Activated T-cell treated with anti-CD3 and anti-CD28 coated beads, Interleukin-2, amount 50 U/mL, for 48 hours (primary cell): ENCODE measurements around the gene OPA1.

ENCODE experiments used
- DNase-seq, 2 experiments: peaks; one replicate each; pipeline ENCODE4 v3.0.0-alpha.2; 2020

The OPA1 gene

GRCh38 chr3:193710286-193711165 is 117.5 kb downstream of the OPA1 start:
- DNase-seq = no peak

DNA sequence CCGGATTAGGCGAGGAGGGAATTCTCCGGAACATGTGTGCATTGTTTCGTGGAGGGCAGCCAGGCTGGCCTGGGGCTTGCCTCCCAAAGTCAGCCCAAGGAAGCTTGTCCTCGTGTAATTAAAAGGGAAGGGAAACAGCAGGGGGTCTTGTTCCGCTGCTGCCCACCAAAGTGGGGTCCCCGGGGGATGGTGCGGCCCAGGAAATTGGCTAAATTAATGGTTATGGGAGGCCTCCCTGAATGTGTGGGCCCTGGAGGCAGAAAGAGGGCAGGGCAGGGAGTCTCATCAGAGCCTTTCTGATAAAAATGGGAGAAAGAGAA is 118.1 kb downstream of the OPA1 start:
- no peak for DNase-seq

GRCh38 chr3:193711523-193711963 is 118.5 kb downstream of the OPA1 start:
- no peak for DNase-seq

- no peak for DNase-seq
These were observed 119.1 kb downstream of the OPA1 start for GRCh38 chr3:193711964-193712598.

DNA sequence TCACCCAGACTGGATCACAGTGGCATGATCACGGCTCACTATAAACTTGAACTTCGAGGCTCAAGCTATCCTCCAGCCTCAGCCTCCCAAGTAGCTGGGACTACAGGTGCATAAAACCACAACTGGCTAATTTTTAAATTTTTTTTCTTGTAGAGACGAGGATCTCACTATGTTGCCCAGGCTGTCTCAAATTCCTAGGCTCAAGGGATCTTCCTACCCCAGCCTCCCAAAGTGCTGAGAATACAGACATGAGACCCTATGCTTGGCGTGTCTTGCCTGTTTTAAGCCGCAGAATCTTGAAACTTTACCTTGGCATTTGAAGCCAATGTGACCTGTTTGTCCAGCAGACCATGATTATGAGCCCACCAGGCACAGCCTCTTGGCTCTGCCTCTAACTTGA is 119.9 kb downstream of the OPA1 start:
- DNase-seq = no peak

DNA sequence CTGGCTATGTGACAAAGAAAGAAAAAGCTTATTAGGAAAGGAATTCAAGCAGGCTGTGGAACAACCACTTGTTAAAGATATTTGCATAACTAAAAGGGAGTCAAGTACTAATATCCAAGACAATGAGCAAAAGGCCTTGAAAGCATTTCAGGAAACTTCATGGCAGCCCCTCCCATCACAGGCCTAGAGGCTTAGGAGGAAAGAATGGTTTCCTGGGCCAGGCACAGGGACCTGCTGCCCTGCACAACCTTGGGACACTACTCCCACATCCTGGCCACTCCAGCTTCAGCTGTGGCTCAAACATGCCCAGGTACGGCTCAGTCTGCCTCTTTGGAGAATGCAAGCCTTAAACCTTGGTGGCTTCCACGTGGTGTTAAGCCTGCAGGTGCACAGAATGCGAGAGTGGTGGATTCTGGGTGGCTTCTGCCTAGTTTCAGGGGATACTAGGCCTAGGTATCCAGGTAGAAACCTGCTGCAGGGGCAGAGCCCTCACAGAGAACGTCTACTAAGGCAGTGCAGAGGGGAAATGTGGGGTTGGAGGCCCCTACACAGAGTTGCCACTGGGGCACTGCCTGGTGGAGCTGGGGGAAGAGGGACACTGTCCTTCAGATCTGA is 121.6 kb downstream of the OPA1 start:
- DNase-seq = no peak

GRCh38 chr3:193716150-193716549 is 123.1 kb downstream of the OPA1 start:
- DNase-seq = no peak

- no peak for DNase-seq
These were observed 126.7 kb downstream of the OPA1 start for GRCh38 chr3:193719735-193720134.

DNA sequence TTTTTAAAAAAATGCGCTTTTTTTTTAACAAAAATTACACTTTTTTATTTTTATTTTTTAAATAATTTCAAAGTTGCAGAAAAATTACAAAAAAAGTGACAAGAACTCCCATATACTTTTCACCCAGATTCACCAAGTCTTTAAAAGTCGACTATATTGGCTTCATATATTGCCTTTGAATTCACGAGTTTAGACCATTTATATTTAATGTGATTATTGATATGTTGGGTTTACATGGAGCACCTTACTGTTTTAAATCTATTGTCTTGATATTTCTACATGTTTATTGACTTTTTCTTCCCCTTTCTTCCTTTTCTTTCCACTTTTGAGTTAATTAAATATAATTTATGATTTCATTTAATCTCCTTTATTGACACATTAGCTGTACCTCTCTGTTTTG is 127.2 kb downstream of the OPA1 start:
- DNase-seq = no peak

DNA sequence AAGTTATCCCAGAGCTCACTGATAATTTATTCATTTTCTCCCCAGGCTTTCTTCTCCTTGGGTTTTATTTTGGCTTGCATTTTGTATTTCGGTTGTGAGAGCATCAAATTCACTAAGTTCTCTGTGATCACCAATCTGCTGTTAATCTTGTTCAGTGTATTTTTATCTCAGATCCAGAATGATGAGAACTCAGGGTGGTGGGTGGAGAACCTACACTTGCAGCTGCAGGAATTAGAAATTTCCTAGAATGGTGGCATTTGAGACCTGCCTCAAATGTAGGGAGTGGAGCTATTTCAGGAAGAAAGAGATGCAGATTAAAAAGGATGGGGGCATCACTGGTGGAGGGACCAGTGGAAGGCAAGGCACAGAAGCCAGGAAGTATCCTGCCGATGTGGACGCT is 129.6 kb downstream of the OPA1 start:
- no peak for DNase-seq

DNA sequence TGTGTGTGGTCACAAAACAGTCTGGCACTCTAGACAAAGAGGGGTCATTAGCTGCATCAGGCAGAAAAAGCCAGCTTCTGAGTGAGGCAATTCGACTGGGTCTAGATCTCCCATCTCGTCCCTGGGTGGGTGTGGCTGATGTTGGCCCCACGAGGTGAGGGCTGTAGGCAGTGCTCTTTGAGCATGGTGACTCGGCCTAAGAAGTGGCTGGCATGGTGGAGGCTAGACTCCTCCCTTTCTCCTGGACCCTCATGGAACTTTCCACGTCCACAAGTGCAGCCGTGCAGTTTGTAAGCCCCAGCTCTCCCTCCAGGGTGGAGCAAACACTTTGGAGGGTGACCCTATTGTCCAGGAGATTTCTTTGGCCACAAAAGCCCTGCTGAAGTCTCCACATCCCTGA is 134.1 kb downstream of the OPA1 start:
- DNase-seq = no peak

DNA sequence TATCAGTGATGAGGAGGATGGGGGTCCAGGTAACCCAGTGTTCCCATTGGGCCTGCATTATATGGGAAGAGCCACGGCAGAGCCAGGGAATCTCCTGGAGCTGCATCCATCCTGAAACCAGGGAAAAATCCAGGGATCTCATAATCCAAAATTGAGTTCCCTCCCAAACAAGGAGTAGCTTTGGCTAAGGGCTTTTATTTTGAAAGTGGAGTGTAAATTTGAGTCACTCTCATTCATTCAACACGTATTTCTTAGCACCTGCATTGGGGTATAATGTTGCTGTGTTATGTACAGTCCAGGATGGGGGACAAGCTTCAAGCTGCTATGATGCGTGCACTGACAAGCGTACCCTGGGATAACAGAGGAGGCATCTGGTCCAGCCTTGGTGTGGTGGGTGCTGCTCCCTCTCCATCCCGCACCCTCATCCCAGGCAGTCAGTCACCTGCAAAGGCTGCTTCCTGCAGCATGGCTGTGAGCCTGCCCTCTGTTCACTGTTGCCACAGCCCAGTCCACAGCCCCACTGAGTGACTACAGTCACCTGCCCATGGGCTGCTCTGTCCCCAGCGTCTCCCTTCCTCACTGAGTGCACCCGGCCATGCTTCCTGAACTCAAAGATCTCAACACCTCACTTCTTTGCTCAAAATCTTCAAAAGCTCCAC is 135.6 kb downstream of the OPA1 start:
- DNase-seq = no peak

GRCh38 chr3:193729088-193729465 is 136.1 kb downstream of the OPA1 start:
- DNase-seq = no peak

DNA sequence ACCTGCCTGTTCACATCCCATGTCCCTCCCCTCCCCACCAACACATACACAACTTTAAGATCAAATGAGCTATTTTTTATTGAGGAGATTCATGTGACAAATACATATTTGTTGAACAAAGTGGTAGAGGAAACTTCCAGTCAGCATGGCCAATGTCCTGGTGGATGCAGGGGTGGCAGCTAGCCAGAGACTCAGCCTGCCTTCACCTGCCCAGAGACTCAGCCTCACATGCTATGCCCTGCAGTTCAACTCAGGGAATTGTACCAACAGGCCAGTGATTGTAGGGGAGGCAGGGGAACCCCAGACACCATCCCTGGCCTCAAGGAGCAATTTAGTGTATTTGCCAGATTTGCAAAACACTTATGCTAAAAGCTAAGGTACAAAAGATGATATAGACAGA is 136.6 kb downstream of the OPA1 start:
- no peak for DNase-seq

DNA sequence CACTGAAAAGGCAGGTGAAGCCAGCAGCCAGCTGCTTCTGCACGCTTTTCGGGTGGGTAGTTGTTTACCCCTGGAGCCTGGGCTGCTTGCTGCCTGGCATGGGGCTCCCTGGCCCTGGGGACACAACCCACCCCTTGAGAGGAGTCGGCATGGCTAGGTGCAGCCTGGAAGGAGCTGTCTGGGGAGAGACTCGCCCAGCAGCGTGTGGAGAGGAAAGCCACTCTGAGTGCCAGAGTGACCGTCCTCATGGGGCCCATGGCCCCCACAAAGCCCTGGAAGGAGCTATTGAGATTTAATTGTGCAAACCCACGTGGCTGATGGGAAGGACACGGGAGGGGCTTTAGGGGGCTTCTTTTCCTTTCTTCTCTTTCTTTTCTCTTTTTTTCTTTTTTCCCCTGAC is 137.5 kb downstream of the OPA1 start:
- DNase-seq = no peak

DNA sequence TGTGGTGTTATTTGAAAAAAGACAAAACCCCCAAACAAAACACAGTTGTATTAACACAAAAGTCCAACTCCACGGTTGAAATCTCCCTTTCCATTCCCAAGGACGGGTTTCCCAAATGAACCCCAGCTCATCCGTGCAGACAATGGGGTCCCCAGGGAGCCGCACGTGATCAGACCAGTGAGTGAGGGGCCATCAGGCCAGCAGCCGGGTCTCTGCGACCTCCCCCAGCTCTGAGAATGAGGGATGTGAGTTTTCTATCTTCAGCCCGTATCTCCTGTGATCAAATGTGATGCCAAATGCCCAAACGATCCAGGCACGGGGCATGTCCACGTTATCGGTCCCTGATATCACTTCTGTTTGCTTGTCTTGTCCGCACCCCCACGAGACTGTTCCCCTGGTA is 138.0 kb downstream of the OPA1 start:
- no peak for DNase-seq

GRCh38 chr3:193731656-193732055 is 138.6 kb downstream of the OPA1 start:
- DNase-seq = no peak

DNA sequence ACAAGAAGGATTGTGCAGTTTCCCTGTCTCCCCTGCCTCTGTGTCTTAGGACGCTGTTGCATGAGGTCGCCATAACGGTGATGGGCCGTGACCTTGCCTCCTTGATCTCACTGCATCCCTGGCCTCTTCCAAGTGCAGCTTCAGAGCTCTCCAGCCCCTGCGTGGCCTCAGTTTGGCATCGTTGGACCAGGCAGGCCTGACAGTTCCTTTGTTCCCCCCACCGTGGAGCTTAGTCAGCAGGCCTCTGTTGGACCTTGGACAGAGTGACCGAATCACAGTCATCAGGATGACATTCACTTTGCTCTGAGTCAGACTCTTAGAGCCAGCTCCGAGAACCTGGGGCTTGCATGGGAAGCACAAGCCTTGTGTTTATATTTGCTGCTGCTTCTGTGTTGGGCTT is 139.4 kb downstream of the OPA1 start:
- DNase-seq = no peak

DNA sequence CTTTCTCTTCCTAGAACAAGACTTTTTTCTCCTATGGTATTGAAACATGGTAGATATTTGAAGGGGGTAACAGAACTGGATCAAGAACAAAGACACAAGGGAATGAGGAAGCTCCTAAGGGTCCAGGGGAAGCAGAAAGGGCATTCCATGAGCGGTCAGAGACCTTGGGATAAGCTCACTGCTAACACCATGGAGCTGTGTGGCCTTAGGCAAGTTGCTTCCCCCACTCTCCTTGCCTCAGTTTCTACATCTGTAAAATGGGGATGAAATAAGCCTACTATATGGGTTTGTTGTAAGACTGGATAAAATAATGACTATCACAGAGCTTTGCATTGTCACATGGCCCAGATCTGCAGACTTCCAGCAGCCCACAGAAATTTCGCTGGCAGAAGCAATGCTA is 139.8 kb downstream of the OPA1 start:
- no peak for DNase-seq

GRCh38 chr3:193734737-193735366 is 141.8 kb downstream of the OPA1 start:
- DNase-seq = no peak

DNA sequence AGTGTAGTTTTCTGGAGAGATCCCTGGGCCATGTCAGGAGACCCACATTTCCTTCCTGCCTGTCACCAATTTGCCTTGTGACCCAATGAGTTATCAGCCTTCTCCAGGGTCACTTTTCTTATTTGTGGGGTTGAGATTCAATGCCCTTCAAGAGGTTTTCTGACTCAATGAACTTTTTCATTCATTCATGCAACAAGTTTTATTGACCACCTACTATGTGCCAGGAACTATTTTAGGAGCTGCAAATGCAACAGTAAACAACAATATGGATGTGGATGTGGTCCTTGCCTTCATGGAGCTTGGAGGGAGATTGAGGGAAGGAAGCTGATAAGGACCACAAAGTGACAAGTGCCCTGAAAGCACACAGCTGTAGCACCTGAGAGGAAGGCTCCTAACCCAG is 142.8 kb downstream of the OPA1 start:
- DNase-seq = no peak

DNA sequence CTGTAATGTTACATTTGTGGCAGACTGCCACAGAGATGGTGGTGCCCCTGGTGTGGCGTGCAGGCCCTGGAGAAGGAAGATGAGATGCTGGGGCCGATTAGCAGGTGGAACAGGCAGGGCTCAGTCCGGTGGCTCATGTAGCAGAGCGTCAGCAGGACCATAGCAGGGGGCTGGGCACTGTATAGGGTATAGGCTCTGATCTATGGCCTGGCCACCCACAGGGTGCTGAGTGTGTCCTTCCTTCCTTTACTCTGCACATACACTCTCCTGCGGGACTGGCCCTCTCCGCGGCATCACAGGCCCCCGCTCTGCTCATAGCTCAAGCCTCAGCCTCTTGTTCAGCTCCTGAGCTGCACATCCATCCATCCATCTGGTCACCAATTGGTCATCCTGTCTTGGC is 143.6 kb downstream of the OPA1 start:
- DNase-seq = no peak

GRCh38 chr3:193737191-193737751 is 144.3 kb downstream of the OPA1 start:
- no peak for DNase-seq
